CD4-positive, alpha-beta T cell treated with Interleukin-1 beta for 1 hour (primary cell): ENCODE measurements around the gene MYBPHL.
A peak's percentile ranks its signal among the peaks of the same experiment; 100 is the strongest.

ENCODE experiments used
- DNase-seq, 2 donors: peaks; one replicate each; pipeline ENCODE4 v3.0.0-alpha.2; 2020 to 2022

The MYBPHL gene, protein sequence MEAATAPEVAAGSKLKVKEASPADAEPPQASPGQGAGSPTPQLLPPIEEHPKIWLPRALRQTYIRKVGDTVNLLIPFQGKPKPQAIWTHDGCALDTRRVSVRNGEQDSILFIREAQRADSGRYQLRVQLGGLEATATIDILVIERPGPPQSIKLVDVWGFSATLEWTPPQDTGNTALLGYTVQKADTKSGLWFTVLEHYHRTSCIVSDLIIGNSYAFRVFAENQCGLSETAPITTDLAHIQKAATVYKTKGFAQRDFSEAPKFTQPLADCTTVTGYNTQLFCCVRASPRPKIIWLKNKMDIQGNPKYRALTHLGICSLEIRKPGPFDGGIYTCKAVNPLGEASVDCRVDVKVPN

DNA sequence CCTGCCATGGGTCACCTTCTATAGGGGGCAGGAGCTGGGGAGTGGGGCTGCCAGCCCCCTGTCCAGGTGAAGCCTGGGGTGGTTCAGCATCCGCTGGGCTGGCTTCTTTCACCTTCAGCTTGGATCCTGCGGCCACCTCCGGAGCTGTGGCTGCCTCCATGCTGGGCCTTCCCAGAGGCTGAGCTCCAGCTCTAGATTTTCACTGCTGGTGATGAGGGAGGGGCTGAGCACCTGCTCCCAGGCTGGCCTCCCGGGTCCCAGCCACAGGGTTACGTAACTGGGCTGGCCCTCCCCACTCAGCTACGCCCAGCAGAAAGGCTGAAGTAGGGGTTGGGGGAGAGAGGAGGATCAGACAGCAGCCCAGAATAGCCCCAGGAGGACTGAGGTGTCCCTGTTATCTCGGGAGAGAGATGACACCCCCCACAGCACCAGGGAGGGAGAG lies at the start of gene MYBPHL:
Gene MYBPHL (minus strand): TSS at position 180 of the 442 bp plus-strand sequence. CDS start 20 bp downstream, at position 160.
- DNase-seq = no peak

DNA sequence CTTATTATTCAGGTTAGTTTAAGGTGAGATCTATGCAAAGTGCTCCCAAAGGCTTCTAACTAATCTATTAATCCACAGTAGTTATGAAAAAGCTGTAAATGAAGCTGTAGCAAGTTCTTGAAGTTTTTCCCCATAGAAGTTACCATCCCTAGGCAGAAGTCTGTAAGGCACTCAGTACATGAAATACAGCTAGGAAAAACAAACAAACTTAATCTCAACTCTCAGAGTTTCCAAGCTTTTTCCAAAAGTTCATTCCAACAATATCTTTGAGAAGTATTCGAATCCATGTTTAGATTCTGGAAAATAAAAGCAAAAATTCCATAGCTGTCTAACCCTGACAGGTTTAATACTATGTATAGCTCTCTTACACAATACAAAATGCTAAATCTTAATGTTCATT lies 49.7 kb upstream of the MYBPHL start:
- no peak for DNase-seq

DNA sequence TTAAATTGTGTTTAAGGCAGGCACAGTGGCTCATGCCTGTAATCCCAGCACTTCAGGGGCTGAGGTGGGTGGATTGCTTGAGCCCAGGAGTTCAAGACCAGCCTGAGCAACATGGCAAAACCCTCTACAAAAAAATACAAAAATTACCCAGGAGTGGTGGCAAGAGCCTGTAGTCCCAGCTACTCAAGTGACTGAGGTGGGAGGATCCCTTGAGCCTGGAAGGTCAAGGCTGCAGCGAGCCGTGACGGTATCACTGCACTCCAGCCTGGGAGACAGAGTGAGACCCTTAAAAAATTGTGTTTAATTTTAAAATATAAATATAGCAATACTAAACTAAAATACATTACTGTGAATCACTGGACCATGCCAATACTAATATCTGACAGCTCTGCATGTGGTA lies 48.1 kb upstream of the MYBPHL start:
- DNase-seq = no peak

DNA sequence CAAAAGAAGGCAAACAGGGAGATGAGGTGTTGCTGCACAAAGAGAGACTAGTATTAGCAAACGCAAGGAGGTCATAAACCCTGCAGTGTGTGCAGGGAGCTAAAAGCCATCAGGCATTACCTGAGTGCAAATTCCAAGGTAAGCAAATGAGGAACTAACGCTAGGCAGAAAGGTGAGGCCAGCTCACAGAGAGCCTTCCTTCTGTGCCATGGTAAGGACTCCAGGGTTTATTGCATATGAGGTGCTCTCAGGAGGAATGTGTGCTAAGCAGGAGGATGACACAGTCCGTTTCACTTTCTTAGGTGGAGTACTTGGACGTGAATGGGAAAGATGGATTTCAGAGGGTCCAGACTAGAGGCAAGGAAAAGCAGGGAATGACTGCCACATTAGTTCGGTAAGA lies 44.6 kb upstream of the MYBPHL start:
- no peak for DNase-seq

DNA sequence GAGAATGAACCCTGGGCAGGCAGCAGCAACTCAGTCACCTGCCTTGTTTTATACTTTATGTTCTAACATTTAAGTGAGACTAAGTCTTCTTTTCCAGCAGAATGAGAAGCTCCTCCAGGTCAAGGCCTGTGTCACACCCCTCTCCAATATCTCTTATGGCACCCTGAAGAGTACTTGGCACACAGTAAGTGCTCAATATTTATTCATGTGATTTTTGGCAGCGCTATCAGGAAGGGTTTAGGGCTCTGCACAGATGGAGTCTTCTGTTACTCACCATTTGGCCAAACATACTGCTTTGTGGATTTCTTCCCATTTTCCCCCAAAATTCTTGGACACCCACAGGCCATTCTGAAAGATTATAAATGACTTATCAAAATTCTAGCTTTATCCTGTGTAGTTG lies 43.8 kb upstream of the MYBPHL start:
- no peak for DNase-seq

DNA sequence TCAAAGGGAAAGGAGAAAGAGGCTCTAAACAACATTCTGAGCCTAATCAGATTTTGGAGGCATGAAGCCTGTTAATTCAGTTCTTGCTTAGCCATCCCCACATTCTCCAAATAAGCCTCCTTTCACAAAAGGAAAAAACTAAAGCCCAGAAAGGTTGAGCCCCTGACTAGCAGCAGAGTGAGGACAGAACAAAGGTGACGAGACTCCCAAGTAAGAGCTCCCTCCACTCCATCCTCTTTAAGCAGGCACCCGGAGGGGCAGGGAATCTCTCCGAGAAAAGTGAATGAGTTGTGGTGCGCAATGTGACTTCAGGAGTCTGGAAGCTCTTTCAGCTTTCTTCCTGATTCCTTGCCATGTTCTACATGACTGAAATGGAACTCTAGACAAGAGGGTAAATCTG lies 43.4 kb upstream of the MYBPHL start:
- DNase-seq = no peak

DNA sequence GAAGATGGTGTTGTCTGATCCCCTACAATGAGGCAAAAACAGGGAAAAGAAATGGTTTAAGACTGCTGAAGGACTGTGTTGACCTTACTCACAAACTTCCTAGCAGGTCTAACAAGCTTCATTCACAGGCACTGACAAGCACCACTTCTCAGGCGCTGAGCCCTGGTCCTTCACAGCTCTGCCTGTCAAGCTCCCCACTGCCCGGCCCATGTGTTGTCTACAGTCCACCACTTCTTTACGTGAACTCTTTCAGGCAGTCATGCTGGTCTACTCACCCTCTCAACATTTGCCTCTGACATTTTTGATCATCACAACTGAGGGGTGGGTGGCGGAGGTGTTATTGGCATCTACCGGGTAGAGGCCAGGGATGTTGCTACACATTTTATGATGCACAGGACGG lies 40.7 kb upstream of the MYBPHL start:
- no peak for DNase-seq

DNA sequence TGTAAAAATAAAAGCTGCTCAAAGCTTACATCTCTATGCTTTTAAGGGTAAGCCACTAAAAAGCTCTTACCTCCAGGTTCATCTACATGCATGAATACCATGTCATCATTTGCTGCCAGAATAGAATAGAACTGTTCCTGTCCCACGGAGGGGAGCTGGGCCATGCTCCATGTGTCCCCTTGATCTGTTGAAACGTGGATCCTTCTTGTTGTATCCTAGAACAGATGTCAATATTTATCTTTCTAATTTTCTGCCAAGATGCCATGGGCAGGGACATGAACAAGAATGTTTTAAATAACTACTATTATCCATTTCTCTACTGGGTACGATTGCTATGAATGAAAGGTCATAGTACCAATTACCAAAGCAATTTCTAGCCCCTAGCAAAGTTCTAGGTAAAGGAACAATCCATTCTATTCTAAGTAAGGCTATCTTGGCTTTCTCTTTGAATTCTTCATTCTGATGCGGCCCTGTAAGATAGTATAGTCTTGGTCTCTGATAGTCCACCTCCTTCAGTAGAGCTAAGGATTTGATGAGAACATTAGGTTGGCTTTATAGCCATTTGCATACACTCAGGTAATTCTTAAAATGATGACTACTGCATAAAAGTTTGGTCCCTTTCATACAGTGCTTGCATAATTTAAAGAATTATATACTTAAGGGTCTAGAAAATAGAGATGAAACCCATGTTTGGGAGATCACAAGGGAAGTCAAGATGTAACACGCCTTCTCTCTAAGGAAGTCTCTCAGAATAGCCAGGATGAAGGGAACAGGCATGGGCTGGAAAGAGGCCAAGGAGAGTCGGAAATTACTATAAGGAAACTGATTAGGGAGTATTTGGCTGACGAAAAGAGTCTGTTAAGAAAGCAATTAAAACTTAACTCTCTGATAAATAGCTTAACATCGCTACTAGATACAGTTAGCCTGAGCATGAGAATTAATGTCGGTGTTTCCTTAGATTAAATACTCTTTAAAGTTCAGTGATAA lies 35.4 kb upstream of the MYBPHL start:
- no peak for DNase-seq

DNA sequence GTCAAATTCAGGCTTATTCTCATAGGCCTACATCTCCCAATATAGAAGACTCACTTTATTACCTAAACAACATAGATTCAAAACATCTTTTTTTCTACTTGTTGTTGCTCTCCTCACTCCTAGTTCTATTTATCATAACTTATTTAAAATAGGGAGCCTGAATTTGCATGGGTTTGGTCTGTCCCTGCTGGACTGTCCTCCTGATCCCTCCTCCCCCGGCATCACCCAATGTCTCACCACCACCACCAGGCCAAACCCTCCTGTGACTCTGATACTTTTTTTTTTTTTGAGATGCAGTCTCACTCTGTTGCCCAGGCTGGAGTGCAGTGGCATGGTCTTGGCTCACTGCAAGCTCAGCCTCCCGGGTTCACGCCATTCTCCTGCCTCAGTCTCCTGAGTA lies 31.8 kb upstream of the MYBPHL start:
- DNase-seq = no peak

DNA sequence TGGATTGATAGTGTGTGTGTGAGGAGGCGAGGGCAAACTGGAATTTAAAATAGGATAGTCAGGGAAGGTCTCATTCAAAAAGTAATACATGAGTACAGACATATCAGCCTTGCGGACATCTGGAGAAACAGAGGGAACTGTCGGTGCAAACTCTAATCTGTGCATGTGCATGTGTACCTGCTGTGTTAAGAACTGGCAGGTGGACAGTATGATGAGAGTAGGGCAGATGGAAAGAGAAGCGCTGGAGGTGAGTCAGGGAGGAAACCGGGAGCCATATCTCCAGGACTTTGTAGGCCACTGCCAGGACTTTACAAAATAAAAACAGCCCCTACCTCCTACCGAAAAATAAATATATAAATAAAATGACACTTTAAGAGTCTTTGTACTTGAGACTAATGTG lies 31.3 kb upstream of the MYBPHL start:
- DNase-seq = no peak

DNA sequence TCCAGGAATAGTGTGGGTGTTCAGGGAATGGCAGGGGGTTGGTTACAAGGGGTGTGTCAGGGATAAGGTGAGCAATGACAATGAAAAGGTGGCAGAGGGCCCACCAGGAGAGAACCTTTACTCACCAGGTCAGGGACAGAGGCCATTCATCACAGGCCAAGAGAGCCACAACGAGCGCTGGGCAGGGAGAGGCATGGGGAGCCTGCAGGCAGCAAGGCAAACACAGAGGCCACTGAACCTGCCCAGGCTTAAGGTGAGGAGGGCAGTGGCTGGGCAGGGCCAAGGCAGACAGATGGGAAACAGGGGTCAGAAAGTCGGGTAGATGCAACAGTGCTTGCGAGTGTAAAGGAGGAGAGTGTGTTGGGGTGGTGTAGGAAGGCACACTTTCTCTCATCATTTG lies 28.3 kb upstream of the MYBPHL start:
- no peak for DNase-seq

DNA sequence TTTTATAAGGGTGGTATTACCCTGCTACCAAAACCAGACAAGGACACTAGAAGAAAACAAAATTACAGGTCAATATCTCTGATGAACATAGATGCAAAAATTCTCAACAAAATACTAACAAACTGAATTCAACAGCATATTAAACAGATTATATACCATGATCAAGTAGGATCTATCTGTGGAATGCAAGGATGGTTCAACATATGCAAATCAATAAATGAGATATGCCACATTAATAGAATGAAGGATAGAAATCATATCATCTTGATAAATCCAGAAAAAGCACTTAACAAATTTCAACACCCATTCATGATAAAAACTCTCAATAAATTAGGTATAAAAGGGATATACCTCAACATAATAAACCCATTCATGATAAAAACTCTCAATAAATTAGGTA lies 24.3 kb upstream of the MYBPHL start:
- no peak for DNase-seq

DNA sequence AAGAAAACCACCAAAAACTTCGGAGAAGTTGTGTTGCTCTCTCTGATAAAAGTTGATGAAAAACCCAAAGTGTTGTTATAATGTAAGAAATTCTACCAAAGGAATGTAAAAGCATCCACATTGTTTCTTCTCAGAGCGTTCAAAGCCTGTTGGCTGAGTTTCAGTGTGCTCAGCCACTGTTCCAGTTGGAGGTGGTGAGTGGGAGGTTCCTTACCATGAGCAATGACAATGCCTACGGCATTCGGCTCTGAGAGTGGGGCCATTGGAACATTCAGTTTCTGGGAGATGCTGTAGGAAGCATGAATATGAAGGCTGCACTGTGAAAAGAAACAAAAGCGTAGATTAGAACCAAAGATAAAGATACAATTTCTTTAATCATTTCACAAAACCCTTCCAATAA lies 20.5 kb upstream of the MYBPHL start:
- DNase-seq = no peak

DNA sequence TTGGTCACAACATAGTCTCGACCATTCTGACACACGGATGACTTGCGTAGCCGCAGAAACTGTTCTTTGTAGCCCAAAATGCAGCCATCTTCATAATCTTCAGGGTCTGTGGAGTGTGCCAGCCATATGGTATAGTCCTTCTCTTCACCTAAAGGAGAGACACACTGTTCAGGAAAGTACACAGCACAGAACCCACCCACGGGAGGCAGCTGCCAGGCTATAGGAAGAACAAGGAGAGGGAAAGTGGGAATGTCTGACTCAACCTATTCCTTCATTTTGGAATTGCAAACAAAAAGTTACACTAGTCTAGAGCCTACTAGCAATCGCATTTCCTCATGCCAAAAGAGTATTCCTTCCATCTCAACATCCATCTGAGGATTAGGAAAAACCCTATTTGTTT lies 16.2 kb upstream of the MYBPHL start:
- no peak for DNase-seq

DNA sequence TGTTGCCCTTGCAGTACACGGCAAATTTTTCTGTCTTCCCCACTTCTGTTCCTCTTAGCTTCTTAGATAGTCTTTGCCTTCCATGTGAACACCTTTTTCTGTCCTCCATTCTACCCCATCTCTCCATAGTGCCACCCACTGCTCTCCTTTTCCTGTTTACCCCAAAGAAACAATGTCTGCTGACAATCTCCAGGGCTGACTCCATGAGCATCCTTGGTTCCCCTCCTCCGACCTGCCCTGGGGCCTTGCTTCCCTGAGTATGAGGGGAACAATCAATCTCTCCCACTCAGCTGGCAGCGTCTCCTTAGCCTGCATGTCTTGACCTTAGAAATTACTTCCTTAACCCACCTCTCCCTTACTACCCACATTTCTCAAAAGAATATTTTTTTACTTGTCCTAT lies 12.3 kb upstream of the MYBPHL start:
- DNase-seq = no peak

DNA sequence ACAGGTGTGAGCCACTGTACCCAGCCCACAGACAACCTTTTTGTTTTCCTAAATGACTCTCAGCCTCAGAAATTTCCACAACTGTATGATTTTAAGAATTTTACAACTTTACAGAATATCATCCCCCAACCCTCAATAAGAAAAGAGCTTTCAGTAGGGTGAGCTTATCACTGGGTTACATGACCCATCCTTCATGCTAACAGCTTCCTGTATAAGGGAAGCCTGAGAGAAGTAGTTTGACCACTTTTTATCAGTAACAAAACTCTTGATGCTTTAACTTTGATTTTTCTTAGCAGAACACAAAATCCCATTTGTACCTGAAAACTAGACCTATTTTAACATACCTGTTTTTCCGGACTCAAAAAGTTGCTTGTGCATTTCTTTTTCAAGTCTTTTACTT lies 9.7 kb upstream of the MYBPHL start:
- DNase-seq = no peak

DNA sequence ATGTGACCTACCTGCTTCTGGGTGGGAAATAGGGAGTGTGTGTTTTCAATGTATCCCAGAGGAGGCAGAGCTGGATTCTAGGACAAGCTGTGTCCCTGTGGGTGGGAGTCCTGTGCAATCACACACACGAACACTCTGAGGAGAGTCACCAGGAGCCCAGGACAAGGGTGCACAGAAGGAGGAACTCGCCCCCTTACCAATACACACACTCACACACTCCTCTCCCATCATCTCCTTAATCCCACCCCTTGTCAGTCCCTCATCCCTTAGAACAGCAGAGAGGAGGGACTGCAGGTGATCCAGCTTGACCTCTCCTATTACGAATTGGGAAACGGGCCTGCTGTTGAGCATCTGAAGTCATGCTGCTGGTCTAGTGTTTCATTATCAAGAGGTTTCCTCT lies 8.5 kb upstream of the MYBPHL start:
- DNase-seq = no peak

DNA sequence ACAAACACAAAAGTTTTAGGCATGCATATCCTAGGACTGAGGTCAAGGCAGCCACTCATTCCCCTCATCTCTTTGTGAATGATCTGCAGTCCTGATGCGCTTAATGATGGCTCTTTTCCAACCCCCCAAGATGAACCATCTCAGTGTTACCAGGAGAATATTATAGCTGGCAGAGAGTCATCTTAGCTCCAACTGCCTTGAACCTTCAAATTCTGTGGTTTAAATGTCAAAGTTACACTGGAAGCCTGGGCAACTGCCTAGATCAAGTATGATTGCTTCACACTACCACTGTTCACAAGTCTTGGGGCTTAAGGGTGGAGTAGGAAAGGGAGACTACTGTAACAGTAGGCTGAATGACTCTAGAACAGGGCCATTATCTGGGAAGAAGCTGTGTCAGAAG lies 8.0 kb upstream of the MYBPHL start:
- no peak for DNase-seq

DNA sequence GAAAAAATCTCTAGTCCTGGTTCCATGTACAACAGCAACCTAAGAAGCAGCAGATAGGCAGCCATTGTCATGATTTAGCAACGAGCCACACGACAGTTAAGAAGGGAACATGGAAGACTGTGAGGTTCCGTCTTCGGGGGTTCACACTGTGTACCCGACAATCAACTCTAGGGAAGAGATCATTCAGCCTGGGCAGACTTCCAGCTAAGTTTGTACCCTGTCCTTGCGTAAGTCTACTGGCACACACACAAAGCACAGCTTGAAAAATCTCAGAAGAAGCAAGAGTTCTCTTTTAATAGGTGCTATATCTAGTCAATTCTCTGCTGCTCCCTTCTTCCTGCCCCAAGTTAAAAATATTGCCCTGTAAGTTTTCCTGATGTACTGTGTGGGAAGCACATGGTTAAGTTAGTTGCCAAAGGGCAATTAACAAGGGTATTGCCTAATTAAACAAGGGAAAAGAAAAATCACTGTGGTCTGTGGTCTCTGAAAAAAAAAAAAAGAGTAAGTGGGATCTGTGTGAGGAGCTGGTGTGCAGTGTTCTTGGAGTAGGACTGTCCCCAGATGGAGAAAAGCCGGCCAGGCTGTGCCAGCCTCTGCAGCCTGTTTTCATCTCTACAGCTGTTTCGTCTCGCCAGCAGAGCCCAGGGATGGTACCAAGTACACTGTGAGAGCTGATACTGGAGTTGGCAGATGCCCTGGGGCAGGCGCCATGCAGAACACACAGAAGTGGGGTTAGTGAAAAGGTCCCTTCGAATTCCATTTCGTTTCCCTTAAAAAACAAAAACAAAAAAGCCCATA lies 6.4 kb upstream of the MYBPHL start:
- no peak for DNase-seq

DNA sequence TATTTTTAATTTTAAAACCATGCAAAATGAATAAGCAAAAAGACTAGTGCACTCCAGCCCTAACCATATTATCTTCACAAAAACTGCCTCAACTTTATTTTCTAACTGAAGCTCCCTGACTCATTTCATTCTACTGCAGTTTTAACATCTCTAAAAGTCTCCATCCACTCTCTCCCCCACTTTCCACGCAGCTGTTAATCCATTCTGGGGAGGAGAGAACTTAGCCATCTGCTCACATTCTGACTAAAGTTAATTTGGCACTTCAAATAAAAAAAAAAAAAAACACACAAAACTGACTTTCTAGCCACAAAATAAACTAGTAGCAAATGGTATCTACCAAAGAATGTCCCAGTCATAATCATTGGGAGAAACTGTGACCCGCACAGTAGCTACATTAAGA lies 5.4 kb upstream of the MYBPHL start:
- DNase-seq = no peak

DNA sequence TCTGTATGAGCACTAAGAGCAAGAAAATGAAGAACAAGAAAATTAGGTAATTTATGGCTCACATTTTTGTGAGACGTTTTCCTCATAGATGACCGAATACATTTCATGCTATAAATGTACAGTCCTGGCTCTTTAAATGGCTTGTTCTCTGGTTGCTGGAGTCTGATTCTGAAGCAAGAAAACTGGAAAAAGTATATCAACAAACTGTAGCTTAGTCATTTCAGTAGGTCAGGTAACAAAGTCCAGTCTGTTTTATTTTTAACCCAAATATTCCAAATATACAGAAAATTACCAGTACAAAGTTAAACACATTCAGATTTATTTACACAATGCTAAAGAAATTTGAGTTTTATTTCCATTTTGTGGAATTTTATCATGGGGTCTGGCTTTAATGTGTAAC lies 2.5 kb upstream of the MYBPHL start:
- DNase-seq = no peak

DNA sequence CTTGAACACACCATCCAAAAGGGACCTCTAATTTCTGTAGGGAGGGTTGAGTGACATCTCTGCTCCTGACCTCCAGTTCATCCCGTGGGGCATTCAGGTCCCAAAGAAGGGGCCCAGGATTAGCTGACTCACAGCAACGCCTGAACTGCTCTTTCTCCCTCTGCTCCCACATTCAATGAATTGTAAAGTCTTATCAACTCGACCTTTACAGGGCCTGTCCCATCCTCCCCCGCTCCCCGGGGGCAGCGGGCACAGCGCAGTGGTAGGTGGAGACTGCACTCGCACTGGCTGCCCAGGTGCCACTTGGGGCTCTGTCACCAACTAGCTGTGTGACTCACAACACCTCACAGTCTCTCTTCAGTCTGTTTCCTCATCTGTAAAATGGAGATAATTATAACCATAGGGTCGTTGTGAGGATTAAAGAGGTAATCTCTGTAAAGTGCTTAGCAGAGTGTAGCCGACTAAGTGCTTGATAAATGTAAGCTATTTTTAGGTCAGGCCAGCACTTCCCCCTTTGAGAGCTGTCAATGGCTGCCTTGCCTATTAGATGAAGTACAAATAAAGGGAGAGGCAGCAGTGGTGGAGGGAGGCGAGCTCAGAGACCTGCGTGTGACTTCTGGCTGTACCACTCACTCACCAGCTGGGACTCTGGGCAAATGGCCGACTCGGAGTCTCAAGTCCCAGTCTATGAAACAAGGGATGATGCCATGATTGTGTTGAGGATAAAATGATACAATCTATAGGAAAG lies 637 bp upstream of the MYBPHL start:
- DNase-seq = peak in 1 of 2 donors; percentile 41
